ENCODE data around the gene BLACAT1.
"Not testable (repeated sequence)": the region's sequence is repeated elsewhere in the genome, so short reads cannot be mapped to it uniquely, and the experiment has no call there.

Gene BLACAT1

GRCh38 chr1:205483372-205483771, 27.5 kb upstream of the BLACAT1 start:
- DNase-seq (ENCODE audit: low spot score) = no peak

- DNase-seq (ENCODE audit: low spot score) = not testable (repeated sequence)
Measured at GRCh38 chr1:205482587-205482986, 26.7 kb upstream of the BLACAT1 start.

GRCh38 chr1:205481629-205482151, 25.8 kb upstream of the BLACAT1 start:
- no peak for DNase-seq (ENCODE audit: low spot score)

GRCh38 chr1:205481218-205481617, 25.4 kb upstream of the BLACAT1 start:
- no peak for DNase-seq (ENCODE audit: low spot score)

GRCh38 chr1:205480349-205480985, 24.6 kb upstream of the BLACAT1 start:
- no peak for DNase-seq (ENCODE audit: low spot score)

- not testable (repeated sequence) for DNase-seq (ENCODE audit: low spot score)
Measured at GRCh38 chr1:205478985-205479384, 23.1 kb upstream of the BLACAT1 start.

- no peak for DNase-seq (ENCODE audit: low spot score)
Measured at GRCh38 chr1:205477759-205478247, 22.0 kb upstream of the BLACAT1 start.

GRCh38 chr1:205477121-205477758, 21.4 kb upstream of the BLACAT1 start:
- no peak for DNase-seq (ENCODE audit: low spot score)

- no peak for DNase-seq (ENCODE audit: low spot score)
Measured at GRCh38 chr1:205476648-205477047, 20.8 kb upstream of the BLACAT1 start.

GRCh38 chr1:205475855-205476254, 20.0 kb upstream of the BLACAT1 start:
- no peak for DNase-seq (ENCODE audit: low spot score)

- no peak for DNase-seq (ENCODE audit: low spot score)
Measured at GRCh38 chr1:205474571-205474970, 18.7 kb upstream of the BLACAT1 start.

GRCh38 chr1:205473966-205474365, 18.1 kb upstream of the BLACAT1 start:
- no peak for DNase-seq (ENCODE audit: low spot score)

GRCh38 chr1:205473475-205473874, 17.6 kb upstream of the BLACAT1 start:
- DNase-seq (ENCODE audit: low spot score) = no peak

- DNase-seq (ENCODE audit: low spot score) = no peak
Measured at GRCh38 chr1:205472737-205473441, 17.0 kb upstream of the BLACAT1 start.

GRCh38 chr1:205470131-205470530, 14.3 kb upstream of the BLACAT1 start:
- no peak for DNase-seq (ENCODE audit: low spot score)

- DNase-seq (ENCODE audit: low spot score) = no peak
Measured at GRCh38 chr1:205466595-205467220, 10.9 kb upstream of the BLACAT1 start.

- DNase-seq (ENCODE audit: low spot score) = no peak
Measured at GRCh38 chr1:205465392-205465791, 9.5 kb upstream of the BLACAT1 start.

GRCh38 chr1:205458777-205459566, 3.1 kb upstream of the BLACAT1 start:
- peak; percentile 67 for DNase-seq (ENCODE audit: low spot score)

- no peak for DNase-seq (ENCODE audit: low spot score)
Measured at GRCh38 chr1:205456868-205457745, 1.3 kb upstream of the BLACAT1 start.

GRCh38 chr1:205456383-205456867, 580 bp upstream of the BLACAT1 start:
- DNase-seq (ENCODE audit: low spot score) = no peak

All from HuH-7 (cell line).